Myocyte (in vitro differentiated cells): ENCODE data around the gene BTD. TPM values are rescaled to one million over a fixed set of nuclear protein-coding genes. Genes with fewer than 3 reads are reported as not detected.

Source experiments
- DNase-seq: peaks from one replicate; pipeline ENCODE4 v3.0.0-alpha.2; 2012; ENCODE audit warnings: low read depth
- polyA plus RNA-seq: library from polyadenylated mRNA; unstranded; fragments of >200 nt; gene quantifications from one replicate; pipeline ENCODE4 v1.2.1, GENCODE V29; 2012; ENCODE audit warnings: missing spikeins
- total RNA-seq: library from RNA; depleted of rRNA; stranded (reverse); fragments of >200 nt; gene quantifications from 2 replicates; pipeline ENCODE4 v1.2.3, GENCODE V29; 2014

Gene BTD
- total RNA-seq = 22.9 and 26.7 TPM in 2 replicates
- polyA plus RNA-seq = 20.9 TPM

DNA sequence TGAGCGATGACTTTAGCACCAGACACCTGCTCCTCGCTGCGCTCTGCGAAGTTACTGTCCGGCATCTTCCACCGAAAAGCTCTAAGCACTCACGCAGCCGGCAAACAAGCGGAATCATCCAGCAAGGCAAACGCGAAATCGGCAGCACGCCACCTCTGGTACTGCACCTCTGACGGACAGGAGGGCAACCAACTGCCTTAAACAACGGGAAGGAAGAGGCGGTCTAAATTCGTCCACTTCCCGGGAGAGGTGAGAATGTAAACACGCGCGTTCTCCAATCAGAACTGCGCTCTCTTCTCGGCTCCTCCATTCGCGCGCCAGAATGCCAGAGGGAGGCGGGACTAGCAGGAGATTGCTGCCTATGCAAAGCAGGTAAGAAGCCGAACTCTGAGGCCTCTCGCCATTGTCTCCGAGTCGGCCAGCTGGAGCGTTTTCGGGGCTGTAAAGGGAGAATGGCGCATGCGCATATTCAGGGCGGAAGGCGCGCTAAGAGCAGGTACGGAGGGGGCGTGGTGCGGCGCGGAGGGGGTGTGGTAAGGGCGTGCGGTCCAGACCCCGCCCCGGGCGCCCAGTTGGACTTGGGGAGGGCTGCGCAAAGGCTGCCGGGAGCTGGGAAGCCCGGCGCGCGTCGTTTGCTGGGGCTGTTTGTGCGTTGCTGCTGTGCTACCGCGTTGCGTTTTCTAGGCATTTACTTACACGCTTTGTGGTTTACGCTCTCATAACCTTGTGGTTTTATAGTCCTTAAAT, at the start of gene BTD, which contains the start of gene HACL1:
TSS of gene BTD (plus strand) at position 347 of the 747 bp plus-strand sequence. CDS start 33,695 bp downstream, outside the sequence.
TSS of gene HACL1 (minus strand) at position 171 of the 747 bp plus-strand sequence. CDS start at position 65, 106 bp downstream.
- DNase-seq = peak; percentile 99

GRCh38 chr3:15551902-15552301, 49.6 kb upstream of the BTD start:
- DNase-seq = no peak

GRCh38 chr3:15553749-15554148, 47.8 kb upstream of the BTD start:
- DNase-seq = no peak

- no peak for DNase-seq
Measured at GRCh38 chr3:15556512-15556911, 45.0 kb upstream of the BTD start.

GRCh38 chr3:15557511-15557946, 44.0 kb upstream of the BTD start:
- DNase-seq = peak; percentile 68

DNA sequence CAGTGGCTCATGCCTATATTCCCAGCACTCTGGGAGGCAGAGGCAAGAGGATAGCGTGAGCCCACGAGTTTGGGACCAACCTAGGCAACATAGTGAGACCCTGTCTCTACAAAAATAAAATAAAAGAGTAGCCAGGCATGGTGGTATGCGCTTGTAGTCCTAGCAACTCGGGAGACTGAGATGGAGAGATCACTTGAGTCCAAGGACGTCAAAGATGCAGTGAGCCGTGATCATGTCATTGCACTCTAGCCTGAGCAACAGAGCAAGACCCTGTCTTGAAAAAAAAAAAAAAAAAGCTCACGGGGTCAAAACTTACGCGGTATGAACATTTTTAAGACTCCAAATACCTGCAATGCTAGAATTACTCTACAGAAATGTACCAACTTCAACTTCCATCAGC, 43.0 kb upstream of the BTD start:
- DNase-seq = no peak

- no peak for DNase-seq
Measured at GRCh38 chr3:15562560-15562959, 39.0 kb upstream of the BTD start.

GRCh38 chr3:15563190-15563589, 38.4 kb upstream of the BTD start:
- no peak for DNase-seq

GRCh38 chr3:15572138-15572537, 29.4 kb upstream of the BTD start:
- DNase-seq = no peak

DNA sequence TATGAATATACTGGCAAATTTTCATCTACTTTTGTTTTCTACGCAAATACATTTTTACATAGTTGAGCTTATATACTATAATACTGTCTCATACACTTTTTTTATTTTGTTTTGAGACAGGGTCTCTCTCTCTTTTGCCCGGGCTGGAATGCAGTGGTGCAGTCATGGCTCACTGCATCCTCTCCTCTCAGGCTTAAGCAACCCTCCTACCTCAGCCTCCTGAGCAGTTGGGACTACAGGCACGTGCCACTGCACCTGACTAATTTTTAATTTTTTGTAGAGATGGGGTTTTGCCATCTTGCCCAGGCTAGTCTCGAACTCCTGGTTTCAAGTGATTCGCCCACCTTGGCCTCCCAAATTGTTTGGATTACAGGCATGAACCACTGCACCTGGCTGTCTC, 26.1 kb upstream of the BTD start:
- no peak for DNase-seq

GRCh38 chr3:15576475-15576874, 25.1 kb upstream of the BTD start:
- DNase-seq = no peak

- DNase-seq = no peak
Measured at GRCh38 chr3:15578289-15578867, 23.2 kb upstream of the BTD start.

- no peak for DNase-seq
Measured at GRCh38 chr3:15579051-15579450, 22.5 kb upstream of the BTD start.

GRCh38 chr3:15581471-15582394, 19.8 kb upstream of the BTD start:
- peak; percentile 26 for DNase-seq

DNA sequence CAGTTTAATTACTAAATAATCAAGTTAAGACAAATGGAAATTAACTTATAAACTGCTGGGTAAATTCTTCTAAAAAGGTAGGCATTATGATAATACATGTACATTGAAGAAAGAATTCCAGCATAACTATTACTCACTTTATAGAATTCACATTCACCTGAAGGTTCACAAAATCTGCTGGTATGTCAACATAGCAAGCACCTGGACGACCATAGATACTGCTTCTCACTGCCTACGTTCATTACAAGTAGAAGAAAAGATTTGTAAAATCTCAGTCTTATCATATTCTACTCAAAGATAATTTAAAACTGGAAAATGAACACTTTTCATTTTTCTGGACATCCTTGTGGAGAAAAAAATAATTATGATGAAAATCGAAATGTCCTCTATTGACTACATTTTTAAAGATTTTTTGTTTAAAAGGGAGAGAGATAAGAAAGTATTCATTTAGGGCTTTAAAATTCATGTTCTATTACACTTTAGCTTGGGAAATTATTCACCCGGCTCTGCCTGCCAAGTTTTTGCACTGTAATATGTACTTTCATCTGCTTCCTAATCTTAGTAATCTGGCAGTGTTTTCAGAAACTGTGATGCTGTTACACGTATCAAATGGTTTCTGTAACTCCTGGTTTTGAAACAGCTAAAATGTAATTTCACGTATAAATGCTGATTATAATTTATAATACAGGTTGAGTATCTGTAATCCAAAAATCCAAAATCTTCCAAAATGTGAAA, 16.3 kb upstream of the BTD start:
- DNase-seq = no peak

DNA sequence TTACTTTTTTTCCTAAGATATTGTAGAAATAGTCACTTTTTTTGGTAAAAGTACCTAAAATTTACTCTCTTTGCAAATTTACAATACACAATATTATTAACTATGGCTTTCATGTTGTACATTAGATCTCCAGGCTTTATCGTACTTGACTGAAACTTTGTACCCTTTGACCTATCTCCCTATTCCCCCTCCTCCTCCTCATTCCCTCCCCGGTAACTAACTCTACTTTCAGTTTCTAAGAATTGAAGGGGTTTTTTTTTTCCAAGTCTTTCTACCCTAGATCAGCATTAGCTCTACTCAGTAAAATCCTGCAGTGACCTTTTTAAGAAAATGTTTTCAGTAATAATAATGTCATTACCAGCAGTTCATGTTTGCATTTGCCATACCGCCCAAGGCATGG, 10.3 kb upstream of the BTD start:
- no peak for DNase-seq

GRCh38 chr3:15591928-15592327, 9.6 kb upstream of the BTD start:
- no peak for DNase-seq

DNA sequence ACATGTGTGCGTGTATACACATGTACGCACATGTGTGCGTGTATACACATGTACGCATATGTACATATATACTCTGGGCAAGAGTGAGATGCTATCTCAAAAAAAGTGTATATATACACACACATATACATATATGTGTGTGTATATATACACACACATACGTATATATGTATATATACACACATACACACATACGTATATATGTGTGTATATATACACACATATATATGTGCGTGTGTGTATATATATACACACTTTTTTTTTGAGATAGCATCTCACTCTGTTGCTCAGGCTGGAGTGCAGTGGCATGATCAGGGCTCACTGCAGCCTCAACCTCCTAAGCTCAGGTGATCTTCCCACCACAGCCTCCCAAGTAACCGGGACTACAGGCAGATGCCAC, 8.6 kb upstream of the BTD start:
- no peak for DNase-seq

GRCh38 chr3:15595955-15596354, 5.6 kb upstream of the BTD start:
- DNase-seq = no peak

GRCh38 chr3:15601046-15601398, 523 bp upstream of the BTD start:
- no peak for DNase-seq

DNA sequence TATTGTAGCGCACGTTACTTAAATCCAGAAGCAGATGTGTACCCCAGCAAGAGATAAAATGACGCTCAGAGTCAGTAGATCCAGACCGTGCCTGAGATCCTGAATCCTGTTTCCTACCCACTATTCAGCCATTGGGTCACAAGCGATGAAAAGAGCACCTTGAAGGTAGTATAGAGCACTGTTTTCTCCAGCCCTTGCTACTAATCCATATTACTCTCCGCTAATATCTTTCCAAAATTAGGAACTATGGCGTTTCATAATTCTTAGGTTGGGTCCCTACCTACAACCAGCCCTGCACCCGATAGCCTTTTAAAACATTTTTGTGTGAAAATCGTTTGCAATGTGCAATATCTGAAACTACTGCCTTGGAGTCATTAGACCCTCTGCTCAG, 596 bp downstream of the BTD start:
- no peak for DNase-seq
